CD4-positive, CD25-positive, alpha-beta regulatory T cell (primary cell): ENCODE results near the gene SAMD5. TPM values are rescaled to one million over a fixed set of nuclear protein-coding genes. Genes with fewer than 3 reads are reported as not detected.
A peak's percentile ranks its signal among the peaks of the same experiment; 100 is the strongest.

Experiments used
- ATAC-seq, 2 donors: fragments of 150-1000 bp; cut with Tn5 transposase; one replicate each; pipeline ENCODE4 v1.10.0; 2021; ENCODE audit warnings: low read depth in 2 of 2, moderate number of reproducible peaks in 2 of 2, moderate library complexity in 1 of 2
- DNase-seq, 3 donors: peaks; one replicate each; pipeline versions ENCODE4 v3.0.0 to v3.0.0-alpha.2; 2012 to 2022; ENCODE audit warnings: mixed read lengths in 1 of 3
- H3K27ac ChIP-seq: one replicate; pipeline ENCODE4 v1.7.0; 2013; ENCODE audit warnings: mild to moderate bottlenecking, low read length; ENCODE audit not compliant: insufficient read depth, poor library complexity, severe bottlenecking
- H3K27me3 ChIP-seq: one replicate; pipeline ENCODE4 v1.7.0; 2013; ENCODE audit warnings: low read length; ENCODE audit not compliant: control insufficient read depth, insufficient read depth
- H3K36me3 ChIP-seq: one replicate; pipeline ENCODE4 v1.7.0; 2013; ENCODE audit warnings: mild to moderate bottlenecking, low read length, moderate library complexity; ENCODE audit not compliant: control insufficient read depth, insufficient read depth
- H3K4me1 ChIP-seq: 2 replicates; pipeline ENCODE4 v1.7.0; 2013; ENCODE audit warnings: mild to moderate bottlenecking, low read length; ENCODE audit not compliant: insufficient read depth, control insufficient read depth, poor library complexity, severe bottlenecking
- H3K4me3 ChIP-seq: one replicate; pipeline ENCODE4 v1.7.0; 2013; ENCODE audit warnings: low read depth, mild to moderate bottlenecking, low read length, moderate library complexity
- H3K9me3 ChIP-seq, 2 experiments: 1 replicate in 1 of 2; 2 replicates in 1 of 2; pipeline ENCODE4 v1.7.0; 2013; ENCODE audit warnings: low read length in 2 of 2, mild to moderate bottlenecking in 1 of 2, moderate library complexity in 1 of 2; ENCODE audit not compliant: control insufficient read depth in 2 of 2
- H3K27ac Mint-ChIP-seq, 3 donors: one replicate each; pipeline ENCODE4 v1.8.0; 2020 to 2022; ENCODE audit warnings: mild to moderate bottlenecking in 3 of 3, mixed read lengths in 3 of 3, moderate library complexity in 2 of 3
- H3K27me3 Mint-ChIP-seq: one replicate; pipeline ENCODE4 v1.8.0; 2022; ENCODE audit warnings: mild to moderate bottlenecking, mixed read lengths
- H3K36me3 Mint-ChIP-seq: one replicate; pipeline ENCODE4 v1.8.0; 2020; ENCODE audit warnings: mixed read lengths
- H3K4me1 Mint-ChIP-seq, 4 donors: one replicate each; pipeline ENCODE4 v1.8.0; 2020 to 2022; ENCODE audit warnings: mixed read lengths in 4 of 4, mild to moderate bottlenecking in 1 of 4
- H3K4me3 Mint-ChIP-seq, 4 donors: one replicate each; pipeline ENCODE4 v1.8.0; 2020 to 2022; ENCODE audit warnings: mild to moderate bottlenecking in 4 of 4, mixed read lengths in 4 of 4, moderate library complexity in 3 of 4
- H3K9me3 Mint-ChIP-seq, 7 donors: one replicate each; pipeline ENCODE4 v1.8.0; 2020 to 2022; ENCODE audit warnings: mixed read lengths in 7 of 7, mild to moderate bottlenecking in 3 of 7, moderate library complexity in 2 of 7
- polyA plus RNA-seq, 4 donors: library from polyadenylated mRNA; unstranded; fragments of 300-500 nt; fragmentation: Illumina TruSeq; gene quantifications; one replicate each; pipeline ENCODE4 v1.2.3, GENCODE V29; 2021
- total RNA-seq: library from RNA; stranded (reverse); gene quantifications from one replicate; pipeline ENCODE4 v1.2.3, GENCODE V29; 2022

Gene SAMD5
- total and polyA plus RNA-seq, 5 donors from 2014 or later, result not detected

GRCh38 chr6:147510929-147511590, 2.6 kb downstream of the SAMD5 start:
- Histone ChIP-seq H3K9me3 (no peaks in the 10 kb centered on the region), H3K36me3 (no peaks in the 10 kb centered on the region), H3K4me3 (no peak overlapping the region), H3K27me3 (peaks cover 16% of the 10 kb centered on the region), H3K27ac (no peak overlapping the region), H3K4me1 (peaks cover 7% of the 10 kb centered on the region)
- DNase-seq (no peak), ATAC-seq (no peak)
- H3K27ac Mint-ChIP-seq, result no peak overlapping the region
- H3K27me3 Mint-ChIP-seq, result peaks cover 42% of the 10 kb centered on the region
- peaks cover 0 to 4% (median 2%) of the 10 kb centered on the region in 7 donors for H3K9me3 Mint-ChIP-seq
- H3K4me3 Mint-ChIP-seq, result no peak overlapping the region
- peaks cover 0 to 21% (median 4%) of the 10 kb centered on the region in 4 donors for H3K4me1 Mint-ChIP-seq
- H3K36me3 Mint-ChIP-seq, result no peaks in the 10 kb centered on the region

GRCh38 chr6:147514831-147515230, 6.3 kb downstream of the SAMD5 start:
- H3K36me3 ChIP-seq, result no peaks in the 10 kb centered on the region
- Mint-ChIP-seq H3K9me3 (peaks cover 0 to 4% (median 2%) of the 10 kb centered on the region in 7 donors), H3K4me1 (peaks cover 0 to under 1% (median 0%) of the 10 kb centered on the region in 4 donors), H3K27ac (peak overlapping the region in 1 of 3 donors; percentile 21), H3K36me3 (no peaks in the 10 kb centered on the region), H3K27me3 (peaks cover 19% of the 10 kb centered on the region), H3K4me3 (no peak overlapping the region)
- no peak for DNase-seq
- H3K4me1 ChIP-seq, result no peaks in the 10 kb centered on the region
- H3K9me3 ChIP-seq, result no peaks in the 10 kb centered on the region
- peaks cover 7% of the 10 kb centered on the region for H3K27me3 ChIP-seq
- H3K27ac ChIP-seq, result no peak overlapping the region
- H3K4me3 ChIP-seq, result no peak overlapping the region
- no peak for ATAC-seq

- H3K27me3 ChIP-seq, result peaks cover 3% of the 10 kb centered on the region
- ATAC-seq (no peak), DNase-seq (no peak)
- peaks cover 14% of the 10 kb centered on the region for H3K27me3 Mint-ChIP-seq
- H3K4me1 ChIP-seq, result no peaks in the 10 kb centered on the region
- H3K36me3 Mint-ChIP-seq, result no peaks in the 10 kb centered on the region
- H3K4me3 ChIP-seq, result no peak overlapping the region
- no peak overlapping the region for H3K4me3 Mint-ChIP-seq
- H3K36me3 ChIP-seq, result no peaks in the 10 kb centered on the region
- H3K27ac Mint-ChIP-seq, result no peak overlapping the region
- H3K4me1 Mint-ChIP-seq, result no peaks in the 10 kb centered on the region
- H3K9me3 ChIP-seq, result no peaks in the 10 kb centered on the region
- peaks cover 0 to 4% (median 0%) of the 10 kb centered on the region in 7 donors for H3K9me3 Mint-ChIP-seq
- H3K27ac ChIP-seq, result no peak overlapping the region
Observed at GRCh38 chr6:147515327-147515726, 6.8 kb downstream of the SAMD5 start.

- no peaks in the 10 kb centered on the region for H3K36me3 Mint-ChIP-seq
- Histone ChIP-seq H3K36me3 (no peaks in the 10 kb centered on the region), H3K4me3 (no peak overlapping the region), H3K27me3 (peaks cover 2% of the 10 kb centered on the region), H3K27ac (no peak overlapping the region), H3K9me3 (no peaks in the 10 kb centered on the region), H3K4me1 (no peaks in the 10 kb centered on the region)
- no peak overlapping the region for H3K27ac Mint-ChIP-seq
- DNase-seq (no peak), ATAC-seq (no peak)
- H3K4me1 Mint-ChIP-seq, result no peaks in the 10 kb centered on the region
- peaks cover 4% of the 10 kb centered on the region for H3K27me3 Mint-ChIP-seq
- H3K4me3 Mint-ChIP-seq, result no peak overlapping the region
- peaks cover 0 to 5% (median 0%) of the 10 kb centered on the region in 7 donors for H3K9me3 Mint-ChIP-seq
Observed at GRCh38 chr6:147522597-147522996, 14.1 kb downstream of the SAMD5 start.

GRCh38 chr6:147525519-147526209, 17.2 kb downstream of the SAMD5 start:
- H3K27me3 ChIP-seq, result peaks cover 8% of the 10 kb centered on the region
- no peaks in the 10 kb centered on the region for H3K4me1 ChIP-seq
- no peaks in the 10 kb centered on the region for H3K36me3 ChIP-seq
- H3K27ac Mint-ChIP-seq, result no peak overlapping the region
- H3K9me3 ChIP-seq, result no peaks in the 10 kb centered on the region
- H3K36me3 Mint-ChIP-seq, result no peaks in the 10 kb centered on the region
- DNase-seq, result no peak
- no peak overlapping the region for H3K4me3 ChIP-seq
- no peak overlapping the region for H3K27ac ChIP-seq
- H3K4me1 Mint-ChIP-seq, result no peaks in the 10 kb centered on the region
- no peak for ATAC-seq
- H3K4me3 Mint-ChIP-seq, result no peak overlapping the region
- peaks cover 0 to 5% (median 0%) of the 10 kb centered on the region in 7 donors for H3K9me3 Mint-ChIP-seq
- peaks cover 4% of the 10 kb centered on the region for H3K27me3 Mint-ChIP-seq

- H3K36me3 ChIP-seq, result no peaks in the 10 kb centered on the region
- H3K27ac ChIP-seq, result no peak overlapping the region
- Mint-ChIP-seq H3K9me3 (peaks cover 0 to 5% (median 0%) of the 10 kb centered on the region in 7 donors), H3K4me1 (no peaks in the 10 kb centered on the region), H3K36me3 (no peaks in the 10 kb centered on the region), H3K4me3 (no peak overlapping the region), H3K27ac (no peak overlapping the region), H3K27me3 (peaks cover 4% of the 10 kb centered on the region)
- H3K4me1 ChIP-seq, result no peaks in the 10 kb centered on the region
- H3K9me3 ChIP-seq, result no peaks in the 10 kb centered on the region
- DNase-seq (no peak), ATAC-seq (no peak)
- H3K4me3 ChIP-seq, result no peak overlapping the region
- peaks cover 8% of the 10 kb centered on the region for H3K27me3 ChIP-seq
Observed at GRCh38 chr6:147527197-147527596, 18.7 kb downstream of the SAMD5 start.

- no peaks in the 10 kb centered on the region for H3K36me3 ChIP-seq
- Mint-ChIP-seq H3K9me3 (peaks cover 0 to 5% (median 0%) of the 10 kb centered on the region in 7 donors), H3K27me3 (peaks cover 4% of the 10 kb centered on the region), H3K27ac (no peak overlapping the region), H3K36me3 (no peaks in the 10 kb centered on the region), H3K4me1 (no peaks in the 10 kb centered on the region), H3K4me3 (no peak overlapping the region)
- H3K27ac ChIP-seq, result no peak overlapping the region
- no peaks in the 10 kb centered on the region for H3K4me1 ChIP-seq
- no peak overlapping the region for H3K4me3 ChIP-seq
- ATAC-seq (no peak), DNase-seq (no peak)
- H3K27me3 ChIP-seq, result peaks cover 8% of the 10 kb centered on the region
- H3K9me3 ChIP-seq, result no peaks in the 10 kb centered on the region
Observed at GRCh38 chr6:147528511-147529145, 20.1 kb downstream of the SAMD5 start.
